Endothelial cell of umbilical vein (primary cell): ENCODE results near the gene COL26A1. TPM values are rescaled to one million over a fixed set of nuclear protein-coding genes. Genes with fewer than 3 reads are reported as not detected.

Source experiments
- BruUV-seq: library from RNA; stranded (reverse); fragments of 400-500 nt; replicated peaks from 2 replicates; lab custom pipeline; 2021; lab: Mats Ljungman, UMichigan
- CTCF ChIA-PET: fragments of 300-600, 350-600 bp; sonication (Branson Sonifier 250); formaldehyde crosslinking; loops from one replicate; lab custom pipeline; 2021; ENCODE audit warnings: antibody characterized with exemption, inconsistent platforms; lab: Charles Lee
- POLR2A ChIA-PET: fragments of 300-600, 350-600 bp; sonication (Branson Sonifier 250); formaldehyde crosslinking; loops from one replicate; lab custom pipeline; 2021; ENCODE audit warnings: antibody characterized with exemption, inconsistent platforms; lab: Charles Lee
- DNase-seq: peaks from one replicate; pipeline ENCODE4 v3.0.0-alpha.2; 2011; ENCODE audit warnings: low read depth, low spot score
- FAIRE-seq: peaks from 2 replicates; lab custom pipeline; 2011; peaks lifted over from hg19 to GRCh38; lab: Jason Lieb, UNC
- H2AFZ ChIP-seq: 2 replicates; pipeline ENCODE4 v1.6.0; 2012; ENCODE audit warnings: low read depth, low read length, control low read depth, inconsistent platforms
- H3K27ac ChIP-seq: 2 replicates; pipeline ENCODE4 v1.5.1; 2011; ENCODE audit warnings: low read depth, mild to moderate bottlenecking, control low read depth, low read length, moderate library complexity; ENCODE audit not compliant: insufficient read depth
- H3K27me3 ChIP-seq, 2 experiments: 2 replicates each; pipeline versions ENCODE4 v1.6.0 to v1.6.1; 2011; ENCODE audit warnings: low read length in 2 of 2, mixed read lengths in 1 of 2; ENCODE audit not compliant: control insufficient read depth in 2 of 2, insufficient read depth in 2 of 2
- H3K36me3 ChIP-seq, 2 experiments: 2 replicates in 1 of 2; 3 replicates in 1 of 2; pipeline ENCODE4 v1.5.1; 2011; ENCODE audit warnings: low read length in 2 of 2, mild to moderate bottlenecking in 1 of 2, moderate library complexity in 1 of 2; ENCODE audit not compliant: control insufficient read depth in 2 of 2, insufficient read depth in 2 of 2; ENCODE audit errors: extremely low read depth in 1 of 2
- H3K4me1 ChIP-seq: 3 replicates; pipeline ENCODE4 v1.5.1; 2011; ENCODE audit warnings: mild to moderate bottlenecking, low read length; ENCODE audit not compliant: control insufficient read depth, insufficient read depth; ENCODE audit errors: extremely low read depth
- H3K4me2 ChIP-seq: 2 replicates; pipeline ENCODE4 v1.6.1; 2011; ENCODE audit warnings: low read length, control low read depth, mixed read lengths; ENCODE audit not compliant: insufficient read depth
- H3K4me3 ChIP-seq, 3 experiments: fragments of 200-600 bp in 1 of 3; sonication (generic), shearing (Covaris generic) in 1 of 3; replicated peaks in 1 of 3; 2 replicates each; pipeline ENCODE4 v1.5.1; 2011 to 2016; ENCODE audit warnings: control low read depth in 3 of 3, low read length in 3 of 3, mild to moderate bottlenecking in 2 of 3, inconsistent platforms in 1 of 3, low read depth in 1 of 3, moderate library complexity in 1 of 3; ENCODE audit not compliant: insufficient read depth in 1 of 3
- H3K79me2 ChIP-seq: 2 replicates; pipeline ENCODE4 v1.6.0; 2012; ENCODE audit warnings: low read length, inconsistent platforms; ENCODE audit not compliant: control insufficient read depth, insufficient read depth
- H3K9ac ChIP-seq: replicated peaks from 2 replicates; pipeline ENCODE3; 2011; ENCODE audit warnings: low read length, control low read depth; ENCODE audit not compliant: insufficient read depth; ENCODE audit errors: extremely low read depth
- H3K9me1 ChIP-seq: replicated peaks from 3 replicates; pipeline ENCODE4 v1.6.0; 2011; ENCODE audit warnings: mild to moderate bottlenecking, low read length; ENCODE audit not compliant: control insufficient read depth, insufficient read depth; ENCODE audit errors: extremely low read depth
- H3K9me3 ChIP-seq: replicated peaks from 2 replicates; pipeline ENCODE4 v1.5.1; 2012; ENCODE audit warnings: low read length, inconsistent platforms; ENCODE audit not compliant: control insufficient read depth, insufficient read depth
- H4K20me1 ChIP-seq: replicated peaks from 2 replicates; pipeline ENCODE3; 2011; ENCODE audit warnings: mild to moderate bottlenecking, low read length; ENCODE audit not compliant: control insufficient read depth, insufficient read depth; ENCODE audit errors: extremely low read depth
- CTCF ChIP-seq, 2 donors: IDR thresholded peaks; 1 replicate in 1 of 2; 2 replicates in 1 of 2; pipeline ENCODE4 v1.5.1; 2011; ENCODE audit warnings: low read length in 2 of 2, mild to moderate bottlenecking in 2 of 2, moderate library complexity in 2 of 2, control low read depth in 1 of 2, inconsistent platforms in 1 of 2, low read depth in 1 of 2; ENCODE audit not compliant: insufficient read depth in 1 of 2; ENCODE audit errors: extremely low read depth in 1 of 2
- EZH2 ChIP-seq: IDR thresholded peaks from 2 replicates; pipeline ENCODE4 v1.6.1; 2012; ENCODE audit warnings: borderline replicate concordance, low read depth, mild to moderate bottlenecking, moderate library complexity, low read length, inconsistent platforms; ENCODE audit not compliant: severe bottlenecking
- FOS ChIP-seq: IDR thresholded peaks from 2 replicates; pipeline ENCODE4 v1.6.1; 2011; ENCODE audit warnings: mild to moderate bottlenecking, low read length, moderate library complexity, borderline replicate concordance; ENCODE audit not compliant: insufficient read depth
- GATA2 ChIP-seq: IDR thresholded peaks from 2 replicates; pipeline ENCODE4 v1.7.0; 2011; ENCODE audit warnings: low read depth, mild to moderate bottlenecking, moderate library complexity, mixed read lengths, low read length; ENCODE audit not compliant: insufficient read length, insufficient read depth
- JUN ChIP-seq: IDR thresholded peaks from 2 replicates; pipeline ENCODE4 v1.6.1; 2011; ENCODE audit warnings: borderline replicate concordance, low read depth; ENCODE audit not compliant: insufficient read length, insufficient read depth
- MYC ChIP-seq: IDR thresholded peaks from one replicate; pipeline ENCODE4 v1.6.1; 2011; ENCODE audit warnings: mild to moderate bottlenecking, low read depth, low read length
- POLR2A ChIP-seq: IDR thresholded peaks from 2 replicates; pipeline ENCODE4 v1.6.1; 2012; ENCODE audit warnings: low read depth, mild to moderate bottlenecking, control low read depth, low read length
- POLR2AphosphoS5 ChIP-seq: IDR thresholded peaks from 2 replicates; pipeline ENCODE4 v1.6.1; 2012; ENCODE audit warnings: low read depth, mild to moderate bottlenecking, control low read depth, low read length, moderate library complexity; ENCODE audit not compliant: insufficient read depth
- dilution Hi-C: fragments of 300-500 bp; cut with MboI; formaldehyde crosslinking; loops from one replicate; pipeline ENCODE4 v1.15.0; 2019; ENCODE audit warnings: low sequenced_read_pairs; ENCODE audit not compliant: extremely low pct_ligation_motif_present
- intact Hi-C: fragments of 100-400 bp; cut with micrococcal nuclease; formaldehyde crosslinking; loops from one replicate; pipeline ENCODE4 v1.10.0; 2022
- polyA plus RNA-seq, 4 experiments: library from polyadenylated mRNA; depleted of rRNA in 3 of 4; stranded (reverse) in 3 of 4; unstranded in 1 of 4; fragments of >200 nt; gene quantifications; 2 replicates each; pipeline versions ENCODE4 v1.2.1 to v1.2.3, GENCODE V29; 2011 to 2012; ENCODE audit warnings: missing spikeins in 1 of 4
- total RNA-seq: library from RNA; stranded (reverse); gene quantifications from 2 replicates; pipeline ENCODE4 v1.2.3, GENCODE V29; 2021
- TF ChIP-seq, protein P1 (sequence below): IDR thresholded peaks from 2 replicates; pipeline ENCODE4 v1.6.1; 2011; ENCODE audit not compliant: insufficient read depth, insufficient read length

The COL26A1 gene
- total and polyA plus RNA-seq, 2 donors (not counting 3 experiments of a cell fraction or from before 2014, with no cell fraction given) = not detected

DNA sequence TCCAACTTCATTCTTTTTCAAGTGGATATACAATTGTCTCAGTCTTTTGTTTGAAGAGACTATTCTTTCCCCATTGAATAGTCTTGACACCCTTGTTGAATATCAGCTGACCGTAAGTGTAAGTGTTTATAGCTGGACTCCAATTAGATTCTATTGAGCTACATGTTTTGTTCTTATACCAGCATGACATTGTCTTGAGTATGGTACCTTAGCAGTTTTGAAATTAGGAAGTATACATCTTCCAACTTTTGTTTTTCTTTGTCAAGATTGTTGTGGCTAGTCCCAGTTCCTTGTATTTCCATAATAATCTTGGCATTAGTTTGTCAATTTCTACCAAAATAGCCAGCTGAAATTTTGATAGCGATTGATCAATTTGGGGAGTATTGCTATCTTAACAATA, 209.5 kb downstream of the COL26A1 start:
- Histone ChIP-seq H3K27ac (no peak overlapping the region), H3K36me3 (no peaks in the 10 kb centered on the region), H3K27me3 (peaks cover 12 to 16% of the 10 kb centered on the region in 2 experiments), H3K79me2 (no peaks in the 10 kb centered on the region), H3K4me3 (no peak overlapping the region), H3K4me2 (no peak overlapping the region), H3K9me1 (no peaks in the 10 kb centered on the region), H3K9ac (no peak overlapping the region), H3K4me1 (no peaks in the 10 kb centered on the region), H3K9me3 (no peaks in the 10 kb centered on the region), H4K20me1 (no peaks in the 10 kb centered on the region), H2AFZ (no peak overlapping the region)
- ChIA-PET POLR2A (no interaction called here), CTCF (no interaction called here)
- no TSS peak for BruUV-seq
- intact Hi-C loops (no loop called here), dilution Hi-C loops (no loop called here)
- TF ChIP-seq POLR2A (no peak), CTCF (IDR thresholded peaks at IDR 0.05; ENCODE audit: extremely low read depth in 1 of 2, insufficient read depth in 1 of 2, low read depth in 1 of 2, low read length in 2 of 2) (no peak), EZH2 (no peak), MYC (no peak), FOS (no peak), GATA2 (no peak), POLR2AphosphoS5 (no peak), JUN (no peak)
- TF ChIP-seq, protein P1, sequence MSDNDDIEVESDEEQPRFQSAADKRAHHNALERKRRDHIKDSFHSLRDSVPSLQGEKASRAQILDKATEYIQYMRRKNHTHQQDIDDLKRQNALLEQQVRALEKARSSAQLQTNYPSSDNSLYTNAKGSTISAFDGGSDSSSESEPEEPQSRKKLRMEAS = no peak
- DNase-seq (no peak), FAIRE-seq (no peak)
